ENCODE data around the gene STAT4.

STAT4 gene

DNA sequence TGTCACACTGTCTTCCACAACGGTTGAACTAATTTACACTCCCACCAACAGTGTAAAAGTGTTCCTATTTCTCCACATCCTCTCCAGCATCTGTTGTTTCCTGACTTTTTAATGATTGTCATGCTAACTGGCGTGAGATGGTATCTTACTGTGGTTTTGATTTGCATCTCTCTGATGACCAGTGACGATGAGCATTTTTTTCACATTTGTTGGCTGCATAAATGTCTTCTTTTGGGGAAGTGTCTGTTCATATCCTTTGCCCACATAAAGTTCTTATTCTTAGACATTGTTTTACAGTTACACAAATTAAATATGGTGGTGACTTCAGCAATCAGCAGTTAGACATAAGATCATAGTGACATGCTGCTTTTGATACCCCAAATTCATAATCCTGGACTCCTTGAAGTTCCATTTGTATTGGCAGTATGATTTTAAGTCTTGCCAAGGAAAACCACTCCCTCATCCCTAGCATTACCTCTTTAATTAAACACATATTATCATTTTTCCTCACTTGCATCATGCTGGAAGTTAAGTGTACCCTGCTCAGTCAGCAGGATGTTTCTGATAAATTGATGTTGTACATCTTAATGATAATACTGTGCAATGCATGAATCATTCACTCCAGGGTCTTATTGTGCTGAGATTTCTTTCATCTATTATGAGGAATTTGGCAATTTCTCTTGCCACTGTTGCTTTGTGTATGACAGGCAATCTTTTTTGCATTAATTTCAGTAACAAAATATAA, 69.2 kb downstream of the STAT4 start:
- DNase-seq: no peak

DNA sequence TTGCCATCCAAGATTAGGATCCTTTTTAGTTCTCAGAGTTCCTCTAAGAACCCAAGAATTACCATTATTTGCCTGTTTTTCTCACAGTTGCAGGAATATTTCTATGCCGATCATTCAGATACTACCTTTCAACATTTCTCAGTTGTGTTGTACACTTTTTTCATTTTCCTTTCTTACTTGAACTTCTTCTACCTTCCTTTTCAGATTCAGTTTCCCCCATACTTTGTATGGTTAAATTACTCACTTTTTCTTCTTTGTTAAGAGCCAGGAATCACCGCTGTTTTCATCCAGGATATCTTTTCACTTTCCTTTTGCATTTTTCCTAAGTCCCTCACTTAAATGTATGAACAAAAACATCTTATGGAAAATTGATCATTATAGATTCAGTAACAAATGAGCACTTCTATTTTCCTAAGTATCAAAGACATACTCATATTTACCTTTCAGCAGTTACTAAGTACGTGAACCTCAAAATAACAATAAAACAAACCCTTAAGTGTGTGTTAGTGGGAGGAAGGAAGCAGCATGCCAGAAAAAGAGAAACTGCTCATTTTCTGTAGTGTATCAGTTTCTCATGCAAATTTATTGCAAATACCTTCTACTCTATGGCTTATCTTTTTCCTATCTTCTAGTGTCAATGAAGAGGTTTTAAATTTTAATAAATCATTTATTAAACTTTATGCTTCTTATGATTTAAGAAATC, 72.5 kb downstream of the STAT4 start:
- DNase-seq: no peak

DNA sequence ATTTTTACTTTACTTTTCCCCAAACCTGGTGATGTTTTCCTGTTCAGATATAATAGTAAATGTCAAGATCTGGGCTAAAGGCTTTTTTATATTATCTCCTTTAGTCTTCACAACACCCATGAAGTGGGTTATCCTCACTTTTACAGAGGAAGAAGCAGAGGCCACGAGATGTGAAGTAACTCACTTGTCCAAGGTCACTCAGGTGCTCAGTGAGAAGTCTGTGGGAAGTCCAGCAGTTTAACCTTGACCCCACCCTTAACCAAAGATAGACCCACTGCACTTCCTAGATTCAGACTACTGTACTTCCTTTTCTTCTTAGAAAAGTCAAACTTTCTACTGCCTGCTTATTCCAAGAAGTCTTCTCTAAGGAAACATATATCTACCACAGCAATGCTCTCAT, 80.5 kb downstream of the STAT4 start:
- no peak for DNase-seq

DNA sequence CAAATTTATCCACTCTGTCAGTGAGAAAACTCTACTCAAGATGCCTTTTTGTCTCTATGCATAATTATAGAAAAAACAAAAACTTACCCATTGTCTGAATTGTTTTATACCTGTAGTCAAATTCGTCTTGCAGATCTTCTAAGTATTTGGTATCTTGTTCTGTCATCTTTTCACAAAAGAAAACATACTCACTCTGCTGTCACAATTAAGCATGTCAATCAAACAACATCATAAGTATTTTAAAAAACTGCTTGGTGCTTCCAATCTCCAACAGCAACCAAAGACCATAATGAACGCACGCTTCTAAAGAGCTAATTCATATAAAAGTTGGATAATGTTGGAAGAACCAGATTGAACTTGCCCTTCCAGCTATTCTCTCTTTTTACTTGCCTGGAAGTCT, 81.2 kb downstream of the STAT4 start:
- no peak for DNase-seq

DNA sequence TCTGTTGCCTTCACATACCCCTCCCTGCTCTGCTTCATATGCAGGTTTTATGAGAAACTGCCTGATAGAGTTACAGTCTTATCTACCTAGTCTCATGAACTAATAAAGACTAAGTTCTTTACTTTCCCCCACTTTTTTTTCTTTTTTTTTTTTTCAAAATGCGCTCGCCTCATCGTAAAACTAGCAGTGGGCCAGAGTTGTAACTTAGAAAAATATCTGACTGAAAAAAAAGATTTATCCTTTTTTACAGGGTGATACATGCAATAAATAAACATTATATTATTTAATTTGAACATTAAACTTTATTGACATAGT, 83.9 kb downstream of the STAT4 start:
- no peak for DNase-seq

DNA sequence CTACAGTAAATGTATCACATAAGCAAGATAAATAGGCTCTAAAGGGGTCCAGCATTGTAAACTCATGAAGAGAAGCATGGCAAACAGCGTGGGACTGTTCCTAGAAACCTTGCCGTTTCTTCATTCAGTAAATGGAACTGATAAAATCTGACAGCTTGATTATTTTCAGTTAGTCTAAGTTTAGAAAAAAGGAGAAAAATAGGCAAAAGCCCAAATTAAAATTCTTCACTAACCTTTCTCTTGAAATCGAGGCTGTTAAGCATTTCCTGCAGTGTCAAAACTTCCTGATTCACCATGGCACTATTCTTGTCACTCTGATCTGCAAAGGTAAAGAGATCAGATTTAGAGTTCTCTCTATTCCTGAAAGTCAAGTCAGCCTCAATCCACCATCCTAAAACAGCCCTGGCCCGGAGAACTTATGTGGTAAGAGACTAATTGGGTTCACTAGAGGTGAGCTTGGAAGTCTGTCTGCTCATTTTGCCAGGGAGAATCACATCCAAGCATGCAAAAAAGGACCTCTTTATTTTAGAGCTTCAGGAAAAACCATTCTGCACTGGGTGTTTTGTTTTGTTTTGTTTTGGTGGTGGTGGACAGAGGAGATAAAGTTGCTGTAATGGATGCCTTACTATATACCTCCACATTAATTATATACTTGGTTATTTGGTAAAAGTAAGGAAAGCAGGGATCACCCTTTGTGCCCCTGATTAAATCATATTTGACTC, 84.4 kb downstream of the STAT4 start:
- DNase-seq: no peak

DNA sequence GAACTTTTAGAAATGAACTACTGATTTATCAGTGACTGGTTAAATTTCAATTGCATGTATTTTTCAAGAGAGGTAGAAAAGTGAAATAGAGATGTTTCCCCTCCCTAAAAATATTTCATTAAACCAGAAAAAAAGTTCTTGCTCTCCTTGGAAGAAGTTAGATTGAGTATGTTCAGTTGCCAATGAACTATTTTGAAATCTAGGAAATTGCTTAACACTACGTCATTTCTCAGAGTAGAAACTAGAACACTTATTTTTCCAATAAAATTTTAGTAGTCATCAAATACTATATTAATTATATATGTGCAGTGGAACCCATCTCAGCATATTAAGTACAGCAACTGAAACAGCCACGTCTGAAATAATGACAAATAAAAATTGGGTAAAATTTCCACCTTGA, 85.0 kb downstream of the STAT4 start:
- DNase-seq: no peak

DNA sequence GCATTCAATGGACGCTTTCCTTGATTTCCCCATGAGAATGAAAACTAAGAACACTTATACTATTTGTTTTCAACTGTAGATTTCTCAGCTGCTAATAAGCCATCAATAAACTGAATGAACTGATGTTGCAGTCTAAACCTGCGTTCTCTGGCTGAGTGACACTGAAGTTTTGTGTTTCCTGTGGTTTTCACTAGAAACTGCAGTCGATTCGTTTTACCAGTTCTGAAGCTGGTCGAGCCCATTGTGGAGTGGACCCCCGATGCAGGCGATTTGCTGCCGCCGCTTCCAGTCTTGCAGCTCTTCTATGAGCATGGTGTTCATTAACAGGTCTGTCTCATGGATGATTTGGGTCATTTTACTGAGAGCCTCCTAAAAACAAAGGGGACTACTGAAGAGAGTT, 86.2 kb downstream of the STAT4 start:
- DNase-seq: no peak

DNA sequence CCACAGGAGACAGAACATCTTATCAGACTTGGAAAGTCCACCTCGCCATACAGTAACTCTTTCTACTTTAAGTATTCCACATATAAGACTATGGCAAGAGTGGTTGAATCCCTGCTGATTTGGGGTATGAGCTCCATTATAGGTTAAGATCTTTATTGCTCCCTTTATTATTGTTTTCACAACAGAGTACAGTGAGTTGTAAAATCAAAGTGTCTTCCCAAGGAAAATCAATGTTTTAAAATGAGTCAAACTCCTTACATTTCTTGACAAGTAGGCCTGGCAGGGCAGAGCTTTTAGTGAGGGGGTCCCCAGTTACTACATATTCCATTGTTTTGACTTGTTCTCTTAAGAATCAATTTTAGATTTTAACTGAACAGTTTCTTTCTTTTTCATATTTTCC, 87.2 kb downstream of the STAT4 start:
- DNase-seq: no peak

DNA sequence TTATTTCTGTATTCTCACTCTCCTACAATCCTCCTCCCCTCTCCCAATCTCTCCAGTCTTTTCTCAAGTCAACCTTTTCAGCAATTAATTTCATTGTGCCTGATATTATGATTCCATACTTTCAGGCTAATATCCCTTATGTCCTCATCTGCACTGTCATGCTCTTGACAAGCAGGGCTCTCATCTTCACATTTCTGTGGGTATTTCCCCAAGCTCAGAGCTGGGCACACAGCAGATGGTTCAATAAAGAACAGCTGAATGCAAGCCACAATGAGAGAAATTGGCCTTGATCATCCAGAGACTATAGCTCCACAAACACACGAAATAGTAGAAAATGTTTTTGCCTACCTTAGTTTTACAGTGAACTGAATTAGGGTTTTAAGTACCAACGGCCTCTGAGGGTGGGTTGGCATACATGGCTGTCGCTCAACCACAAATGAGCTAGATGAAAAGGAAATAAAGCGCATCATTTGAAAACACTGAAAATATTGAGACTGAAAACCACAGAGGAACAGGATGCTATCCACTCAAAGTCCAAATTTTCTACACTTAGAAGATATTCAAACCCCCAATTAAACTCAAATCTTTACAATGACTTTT, 89.3 kb downstream of the STAT4 start:
- DNase-seq: no peak

DNA sequence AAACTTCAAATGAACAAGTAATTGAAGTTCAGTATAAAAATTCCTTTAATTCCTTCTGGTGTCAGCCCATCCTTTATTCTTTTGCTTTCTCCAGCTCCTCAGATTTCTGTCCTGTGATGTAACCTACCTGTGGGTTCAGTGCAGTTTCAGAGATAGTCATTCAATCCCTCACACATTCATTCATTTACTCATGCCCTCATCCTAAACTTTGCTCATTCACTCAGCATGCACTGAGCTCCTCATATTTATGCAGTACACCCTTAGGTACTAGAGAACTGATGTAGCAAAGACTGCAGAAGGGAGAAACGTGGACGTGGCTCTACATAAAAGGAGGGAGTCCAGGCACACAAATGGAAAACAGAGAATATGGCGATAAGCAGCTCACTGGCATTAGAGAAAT, 91.5 kb downstream of the STAT4 start:
- no peak for DNase-seq

DNA sequence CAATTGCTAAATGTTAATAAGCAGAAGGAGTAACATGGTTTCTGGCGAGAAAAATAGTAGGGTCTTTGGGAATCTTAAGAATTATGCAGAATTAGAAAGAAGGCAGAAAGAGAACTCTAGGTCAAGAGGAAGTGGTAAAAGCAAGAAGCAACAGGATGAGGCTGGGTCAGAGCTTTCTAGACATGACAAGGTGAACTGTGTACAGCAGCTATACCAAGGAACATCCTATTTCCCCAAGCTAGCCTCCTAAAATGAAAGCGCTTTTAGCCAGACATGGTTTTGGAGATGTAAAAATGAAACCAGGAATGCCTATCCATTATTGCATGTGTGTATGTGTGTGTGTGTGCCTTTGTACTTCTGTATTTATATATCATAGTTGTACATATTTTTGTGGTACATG, 94.6 kb downstream of the STAT4 start:
- no peak for DNase-seq

DNA sequence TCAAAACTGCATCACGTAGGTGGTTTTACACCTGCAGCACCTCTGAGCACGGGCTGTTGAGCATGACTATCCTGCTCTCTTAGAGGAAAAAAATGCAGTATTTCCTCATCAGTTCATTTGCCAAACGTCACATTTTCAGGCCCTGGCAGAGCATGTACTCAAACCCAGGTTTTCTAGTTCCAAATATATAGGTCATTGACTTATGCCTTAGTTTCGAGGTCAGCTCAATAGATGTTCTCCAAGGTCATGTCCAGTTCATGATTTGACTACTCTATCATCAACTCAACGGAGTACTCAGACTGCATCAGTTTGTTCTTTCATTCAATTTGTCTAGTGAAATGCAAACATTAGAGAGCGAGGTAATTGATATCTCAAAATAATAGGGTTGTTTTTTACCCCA, 97.5 kb downstream of the STAT4 start:
- DNase-seq: no peak

DNA sequence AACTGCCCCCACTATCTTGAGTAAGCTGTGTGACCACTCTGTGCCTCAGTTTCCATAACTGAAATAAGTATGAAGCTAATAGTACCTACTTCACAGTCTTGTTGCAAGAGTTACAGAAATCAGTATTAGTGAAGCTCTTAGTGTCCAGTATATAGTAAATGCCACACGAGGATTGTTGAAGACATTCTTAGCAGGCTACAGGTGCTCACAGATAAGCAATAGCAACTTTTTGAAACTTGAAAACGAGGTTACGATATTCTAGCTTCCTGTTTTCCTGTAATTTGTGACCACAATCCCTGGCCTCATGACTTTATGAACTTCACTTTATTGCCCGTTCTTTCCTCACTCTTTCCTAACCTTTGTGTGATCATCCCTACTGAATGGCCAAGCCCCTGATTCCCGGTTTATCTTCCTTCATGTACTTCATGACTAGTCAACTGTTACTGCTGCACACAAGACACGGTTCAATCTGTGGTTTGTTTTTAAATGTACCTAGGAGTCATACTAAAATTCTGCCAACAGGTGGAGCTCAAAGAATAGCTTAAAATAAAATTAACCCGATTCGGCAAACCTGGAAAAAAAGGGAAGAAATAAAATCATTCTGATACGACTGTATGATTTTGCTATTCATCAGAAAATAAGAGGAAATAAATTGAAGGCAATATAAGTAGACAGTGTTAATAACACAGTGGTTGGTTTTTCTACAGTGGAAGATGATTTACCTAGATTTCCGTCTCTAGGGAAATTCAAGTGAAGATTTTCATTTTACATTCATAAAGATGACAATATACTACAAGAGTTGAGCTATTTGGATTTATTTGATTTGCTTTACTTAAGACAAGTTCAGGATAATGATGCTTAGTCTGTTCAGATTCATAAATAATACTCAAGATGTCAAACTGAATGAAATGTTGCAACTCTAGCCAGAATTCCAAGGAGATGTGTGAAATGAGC, 98.7 kb downstream of the STAT4 start:
- no peak for DNase-seq

DNA sequence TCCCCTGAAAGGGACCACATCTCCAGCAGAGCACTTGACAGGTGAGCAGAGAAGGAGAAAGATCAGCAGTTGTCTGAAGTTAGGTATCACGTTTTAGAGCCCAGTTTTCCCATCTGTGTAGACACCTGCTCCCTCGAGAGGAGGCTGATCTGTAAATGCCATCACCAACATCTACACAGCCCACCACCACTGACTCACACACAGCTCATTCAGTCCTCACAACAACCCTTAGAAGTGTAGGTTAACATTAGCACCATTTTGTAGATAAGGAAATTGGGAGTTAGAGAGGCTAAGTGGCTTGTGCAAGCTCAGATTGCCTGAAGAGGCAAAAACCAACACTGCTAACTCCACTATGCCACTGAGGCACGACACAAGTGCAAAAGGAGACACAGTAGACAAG, 99.6 kb downstream of the STAT4 start:
- no peak for DNase-seq

DNA sequence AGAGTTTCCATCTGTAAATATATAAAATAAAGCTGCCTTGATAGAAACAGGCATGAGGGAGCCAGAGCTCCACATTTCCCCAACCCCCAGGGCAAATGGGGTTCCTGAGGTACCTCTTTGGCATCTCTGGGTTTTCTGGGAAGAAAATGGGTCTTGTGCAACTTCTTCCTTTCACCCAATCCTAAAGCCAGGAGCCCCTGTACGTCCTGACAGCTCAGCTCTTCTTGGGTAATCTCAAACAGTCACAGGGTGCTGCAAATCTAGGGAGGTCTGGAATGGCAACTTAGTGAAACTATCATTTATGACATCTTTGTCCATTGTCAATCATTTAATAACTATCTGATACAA, 100.2 kb downstream of the STAT4 start:
- DNase-seq: no peak

DNA sequence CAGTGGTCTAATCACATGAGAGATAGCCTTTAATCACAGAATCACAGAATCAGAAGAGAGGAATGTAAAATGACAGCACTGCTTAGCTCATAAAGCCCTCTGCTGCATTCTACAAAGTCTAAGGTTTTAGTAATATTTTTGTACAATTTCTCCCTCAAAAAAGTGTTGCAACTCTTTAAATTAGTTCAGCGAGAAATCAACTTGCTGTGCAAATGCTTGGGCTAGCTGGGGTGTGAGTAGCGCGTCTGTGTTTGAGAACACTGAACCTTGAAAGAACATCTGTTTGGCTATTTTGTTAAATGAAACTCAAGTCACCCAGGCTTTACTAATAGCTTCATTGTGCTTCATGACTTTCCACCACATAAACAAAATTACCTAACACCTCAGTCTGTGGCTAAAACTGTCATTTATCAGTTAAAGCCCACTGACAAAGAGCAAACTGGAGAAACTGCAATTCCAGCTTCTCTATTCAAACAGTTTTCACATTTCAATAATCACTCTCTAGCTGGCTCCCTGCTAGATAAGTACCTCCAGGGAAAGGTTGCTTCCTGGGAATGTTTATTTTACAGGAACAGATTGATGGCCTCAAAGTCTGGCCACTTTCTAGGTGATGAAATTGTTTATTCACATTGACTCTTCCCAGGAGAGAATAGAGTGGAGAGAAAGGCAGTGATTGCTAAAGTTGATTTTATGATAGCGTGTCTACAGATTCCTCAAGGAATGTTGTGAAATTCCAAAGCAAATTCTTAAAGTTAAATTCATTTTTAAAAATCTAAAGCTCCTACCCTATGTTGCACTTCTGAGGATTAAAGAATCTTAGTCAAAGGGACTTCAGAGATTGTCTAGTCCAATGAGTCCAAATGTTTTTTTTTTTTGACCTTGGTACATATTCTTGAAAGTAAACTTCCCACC, 100.8 kb downstream of the STAT4 start:
- no peak for DNase-seq

DNA sequence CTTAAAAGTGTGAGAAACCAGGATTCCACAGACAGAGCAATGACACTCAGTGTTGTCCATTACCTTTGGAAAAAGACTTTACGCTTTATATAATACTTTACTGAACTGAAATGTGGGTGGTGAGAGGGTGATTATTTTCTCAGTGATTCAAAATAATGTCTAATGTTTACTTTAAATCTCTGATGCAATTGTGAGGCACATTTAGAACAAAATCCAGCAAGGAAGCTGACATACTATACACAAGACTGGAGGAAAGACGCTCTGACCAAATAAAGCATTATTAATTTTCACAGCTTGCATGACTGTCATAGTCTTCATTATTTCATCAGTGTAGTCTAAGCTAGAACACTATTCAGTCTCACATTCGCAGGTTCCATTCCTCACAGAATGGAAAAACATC, 102.7 kb downstream of the STAT4 start:
- DNase-seq: no peak

DNA sequence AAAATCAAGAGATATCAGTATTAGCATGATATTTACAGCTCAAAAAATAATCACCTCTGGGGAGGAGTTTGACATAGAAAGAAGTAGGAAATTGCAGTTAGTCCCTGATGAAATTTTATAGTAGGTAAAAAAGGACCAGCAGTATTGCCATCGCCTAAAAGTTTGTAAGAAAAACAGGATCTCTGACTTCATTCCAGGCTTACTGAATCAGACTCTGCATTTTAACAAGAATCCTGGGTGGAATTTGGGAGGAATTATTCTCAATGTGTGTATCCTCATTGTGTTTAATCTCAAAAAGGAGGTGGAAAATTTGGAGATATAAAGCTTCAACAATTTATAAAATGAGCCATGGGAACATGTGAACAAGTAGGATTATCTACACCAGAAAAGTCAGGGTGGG, 105.7 kb downstream of the STAT4 start:
- DNase-seq: no peak

DNA sequence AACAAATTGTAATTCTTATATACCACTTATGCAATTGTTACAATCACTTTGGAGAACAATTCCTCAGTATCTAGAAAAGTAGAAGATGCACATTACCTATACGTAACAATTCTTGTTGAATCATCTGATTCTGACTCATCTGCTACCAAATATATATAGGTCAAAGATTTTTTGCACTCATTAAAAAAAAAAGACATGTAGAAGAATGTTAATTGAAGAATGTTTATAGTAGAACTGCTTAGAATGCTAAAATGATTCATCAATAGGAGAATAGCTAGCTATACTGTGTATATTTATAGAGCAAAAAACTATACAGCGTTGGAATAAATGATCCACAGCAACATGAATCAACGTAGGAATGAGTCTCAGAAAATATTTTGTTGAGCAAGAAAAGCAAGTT, 107.4 kb downstream of the STAT4 start:
- no peak for DNase-seq

DNA sequence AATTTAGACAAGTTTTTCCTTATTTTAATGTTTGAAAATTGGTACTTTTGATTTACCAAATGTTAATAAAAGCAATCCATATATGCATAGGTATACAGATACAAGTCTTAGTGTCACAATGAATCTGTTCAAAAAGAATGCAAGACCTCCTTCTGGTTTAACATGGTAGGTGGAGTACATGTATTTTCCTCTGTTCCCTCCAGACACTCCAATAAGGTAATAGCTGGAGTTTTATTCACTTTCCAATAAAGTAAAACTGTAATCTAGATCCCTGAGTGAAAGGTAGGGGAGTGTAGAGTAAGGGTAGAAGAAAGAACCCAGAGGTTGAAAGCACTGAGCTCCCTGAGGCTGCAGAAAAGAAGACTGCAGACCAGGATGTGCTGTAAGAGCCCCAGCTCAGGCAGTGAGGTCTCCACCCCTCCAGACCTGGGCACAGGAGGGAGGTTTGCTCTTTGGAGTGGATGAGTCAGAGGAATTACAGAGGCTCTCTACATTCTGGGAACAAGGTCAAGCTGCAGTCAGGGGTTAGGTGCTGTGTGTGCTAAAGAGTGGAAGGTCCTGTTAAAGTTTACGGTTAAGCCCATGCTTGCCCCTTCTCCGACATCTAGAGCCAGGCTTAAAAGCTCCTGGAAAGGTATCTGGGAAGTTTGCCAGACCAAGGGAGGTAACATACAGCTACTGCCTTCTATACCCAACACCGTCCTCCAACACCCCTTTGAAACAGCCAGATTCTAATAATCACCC, 109.2 kb downstream of the STAT4 start:
- no peak for DNase-seq

All from NCI-H187 treated with DMSO at 0.1 percent for 48 hours (cell line).